KMS-11 (cell line): ENCODE results near the gene SRGAP1.

Source experiments
- H2AFZ ChIP-seq: fragments of 200-600 bp; sonication (generic); 2 replicates; pipeline ENCODE4 v1.6.1; 2016; ENCODE audit warnings: antibody characterized with exemption, mixed run types, low read depth
- H3K27ac ChIP-seq: fragments of 200-600 bp; sonication (generic); 2 replicates; pipeline ENCODE4 v1.6.1; 2016; ENCODE audit warnings: mild to moderate bottlenecking, mixed run types
- H3K27me3 ChIP-seq: fragments of 200-600 bp; sonication (generic); 2 replicates; pipeline ENCODE4 v1.6.1; 2017; ENCODE audit warnings: mild to moderate bottlenecking, low read depth, mixed run types, moderate library complexity; ENCODE audit not compliant: insufficient read depth
- H3K36me3 ChIP-seq: fragments of 200-600 bp; sonication (generic); 2 replicates; pipeline ENCODE4 v1.6.1; 2017; ENCODE audit warnings: mild to moderate bottlenecking, mixed run types; ENCODE audit not compliant: insufficient read depth
- H3K4me1 ChIP-seq: fragments of 200-600 bp; sonication (generic); 2 replicates; pipeline ENCODE4 v1.6.1; 2016; ENCODE audit warnings: mild to moderate bottlenecking, low read depth, mixed run types; ENCODE audit not compliant: poor library complexity, severe bottlenecking
- H3K4me2 ChIP-seq: fragments of 200-600 bp; sonication (generic); 2 replicates; pipeline ENCODE4 v1.7.0; 2016; ENCODE audit warnings: mild to moderate bottlenecking, mixed run types
- H3K4me3 ChIP-seq: fragments of 200-600 bp; sonication (generic); IDR thresholded peaks from 2 replicates; pipeline ENCODE4 v1.6.1; 2017; ENCODE audit warnings: low read depth, low read length, mixed read lengths; ENCODE audit not compliant: insufficient read depth
- H3K79me2 ChIP-seq: fragments of 200-600 bp; sonication (generic); 2 replicates; pipeline ENCODE4 v1.6.1; 2016; ENCODE audit warnings: low read depth, mixed run types; ENCODE audit not compliant: insufficient read depth
- H3K9ac ChIP-seq: fragments of 200-600 bp; sonication (generic); 2 replicates; pipeline ENCODE4 v1.6.1; 2016; ENCODE audit warnings: mild to moderate bottlenecking, mixed run types
- H4K20me1 ChIP-seq: fragments of 200-600 bp; sonication (generic); 2 replicates; pipeline ENCODE4 v1.6.1; 2016; ENCODE audit warnings: mild to moderate bottlenecking, mixed run types; ENCODE audit not compliant: insufficient read depth
- TF ChIP-seq, protein P1 (sequence below): fragments of 200-600 bp; sonication (generic); conservative IDR thresholded peaks from 2 replicates; pipeline ENCODE4 v1.6.1; 2017; ENCODE audit warnings: low read depth, mild to moderate bottlenecking, antibody characterized with exemption, low read length, moderate library complexity, mixed read lengths

The SRGAP1 gene

DNA sequence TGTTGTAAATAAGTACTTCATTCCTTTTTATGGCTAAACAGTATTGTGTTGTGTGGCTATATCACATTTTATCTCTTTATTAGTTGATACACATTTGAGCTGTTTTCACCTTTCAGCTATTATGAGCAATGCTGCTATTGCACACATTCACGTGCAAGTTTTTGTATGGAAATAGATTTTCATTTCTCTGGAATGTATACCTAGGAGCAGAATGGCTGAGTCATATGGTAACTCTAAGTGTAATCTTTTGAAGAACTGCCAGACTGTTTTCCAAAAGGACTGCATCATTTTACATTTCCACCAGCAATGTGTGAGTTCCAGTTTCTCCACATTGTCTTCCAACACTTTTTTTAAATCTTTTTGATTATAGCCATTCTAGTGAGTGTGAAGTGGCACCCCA is 134.0 kb downstream of the SRGAP1 start:
- H2AFZ ChIP-seq: no peak overlapping the region
- no peaks in the 10 kb centered on the region for H3K27me3 ChIP-seq
- TF ChIP-seq, protein P1, sequence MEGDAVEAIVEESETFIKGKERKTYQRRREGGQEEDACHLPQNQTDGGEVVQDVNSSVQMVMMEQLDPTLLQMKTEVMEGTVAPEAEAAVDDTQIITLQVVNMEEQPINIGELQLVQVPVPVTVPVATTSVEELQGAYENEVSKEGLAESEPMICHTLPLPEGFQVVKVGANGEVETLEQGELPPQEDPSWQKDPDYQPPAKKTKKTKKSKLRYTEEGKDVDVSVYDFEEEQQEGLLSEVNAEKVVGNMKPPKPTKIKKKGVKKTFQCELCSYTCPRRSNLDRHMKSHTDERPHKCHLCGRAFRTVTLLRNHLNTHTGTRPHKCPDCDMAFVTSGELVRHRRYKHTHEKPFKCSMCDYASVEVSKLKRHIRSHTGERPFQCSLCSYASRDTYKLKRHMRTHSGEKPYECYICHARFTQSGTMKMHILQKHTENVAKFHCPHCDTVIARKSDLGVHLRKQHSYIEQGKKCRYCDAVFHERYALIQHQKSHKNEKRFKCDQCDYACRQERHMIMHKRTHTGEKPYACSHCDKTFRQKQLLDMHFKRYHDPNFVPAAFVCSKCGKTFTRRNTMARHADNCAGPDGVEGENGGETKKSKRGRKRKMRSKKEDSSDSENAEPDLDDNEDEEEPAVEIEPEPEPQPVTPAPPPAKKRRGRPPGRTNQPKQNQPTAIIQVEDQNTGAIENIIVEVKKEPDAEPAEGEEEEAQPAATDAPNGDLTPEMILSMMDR: no peak
- H3K4me3 ChIP-seq: no peak overlapping the region
- no peaks in the 10 kb centered on the region for H3K4me1 ChIP-seq
- H3K79me2 ChIP-seq: no peaks in the 10 kb centered on the region
- no peaks in the 10 kb centered on the region for H4K20me1 ChIP-seq
- no peak overlapping the region for H3K27ac ChIP-seq
- H3K36me3 ChIP-seq: no peaks in the 10 kb centered on the region
- no peak overlapping the region for H3K9ac ChIP-seq
- no peak overlapping the region for H3K4me2 ChIP-seq

DNA sequence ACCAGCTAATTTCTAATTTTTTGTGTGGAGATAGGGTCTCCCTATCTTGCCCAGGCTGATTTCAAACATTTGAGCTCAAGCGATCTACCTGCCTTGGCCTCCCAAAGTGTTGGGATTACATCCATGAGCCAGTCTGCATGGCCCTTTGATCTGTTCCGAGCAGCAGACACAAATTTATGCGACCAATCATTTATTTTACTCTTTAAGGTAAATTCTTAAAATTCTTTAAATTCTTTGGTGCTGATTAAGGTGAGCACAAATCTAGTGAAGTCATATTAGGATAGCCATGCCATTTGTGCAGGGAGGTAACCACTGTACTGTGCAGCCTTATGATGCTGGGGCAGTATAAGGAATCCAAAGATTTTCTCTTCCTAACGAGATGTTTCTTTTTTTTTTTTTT is 135.7 kb downstream of the SRGAP1 start:
- TF ChIP-seq, protein P1: no peak
- Histone ChIP-seq H3K27ac (no peak overlapping the region), H3K4me3 (no peak overlapping the region), H3K4me1 (no peaks in the 10 kb centered on the region), H3K4me2 (no peak overlapping the region), H3K9ac (no peak overlapping the region), H3K36me3 (no peaks in the 10 kb centered on the region), H3K79me2 (no peaks in the 10 kb centered on the region), H4K20me1 (no peaks in the 10 kb centered on the region), H2AFZ (no peak overlapping the region), H3K27me3 (no peaks in the 10 kb centered on the region)

DNA sequence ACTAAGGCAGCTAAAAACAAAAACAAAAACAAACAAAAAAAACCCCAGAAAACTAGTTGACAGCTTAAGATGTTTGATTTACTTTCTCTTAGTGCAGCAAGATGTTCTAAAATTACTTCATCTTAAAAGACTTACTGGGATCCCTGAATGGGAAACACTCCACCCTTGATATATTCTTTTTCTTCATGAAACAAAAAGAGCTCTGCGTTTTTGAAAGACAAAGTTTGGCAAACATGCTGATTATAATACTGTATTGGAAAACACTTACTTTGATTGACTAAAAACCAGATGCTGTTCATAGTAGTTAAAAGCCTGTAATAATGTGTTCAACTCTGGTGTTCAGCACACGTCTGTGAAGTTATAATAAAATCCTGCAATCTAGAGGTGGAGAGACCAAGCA is 136.8 kb downstream of the SRGAP1 start:
- TF ChIP-seq, protein P1: no peak
- H3K4me1 ChIP-seq: no peaks in the 10 kb centered on the region
- no peak overlapping the region for H2AFZ ChIP-seq
- no peaks in the 10 kb centered on the region for H3K79me2 ChIP-seq
- no peaks in the 10 kb centered on the region for H3K27me3 ChIP-seq
- no peak overlapping the region for H3K9ac ChIP-seq
- H4K20me1 ChIP-seq: no peaks in the 10 kb centered on the region
- no peaks in the 10 kb centered on the region for H3K36me3 ChIP-seq
- no peak overlapping the region for H3K4me3 ChIP-seq
- H3K27ac ChIP-seq: no peak overlapping the region
- H3K4me2 ChIP-seq: no peak overlapping the region

DNA sequence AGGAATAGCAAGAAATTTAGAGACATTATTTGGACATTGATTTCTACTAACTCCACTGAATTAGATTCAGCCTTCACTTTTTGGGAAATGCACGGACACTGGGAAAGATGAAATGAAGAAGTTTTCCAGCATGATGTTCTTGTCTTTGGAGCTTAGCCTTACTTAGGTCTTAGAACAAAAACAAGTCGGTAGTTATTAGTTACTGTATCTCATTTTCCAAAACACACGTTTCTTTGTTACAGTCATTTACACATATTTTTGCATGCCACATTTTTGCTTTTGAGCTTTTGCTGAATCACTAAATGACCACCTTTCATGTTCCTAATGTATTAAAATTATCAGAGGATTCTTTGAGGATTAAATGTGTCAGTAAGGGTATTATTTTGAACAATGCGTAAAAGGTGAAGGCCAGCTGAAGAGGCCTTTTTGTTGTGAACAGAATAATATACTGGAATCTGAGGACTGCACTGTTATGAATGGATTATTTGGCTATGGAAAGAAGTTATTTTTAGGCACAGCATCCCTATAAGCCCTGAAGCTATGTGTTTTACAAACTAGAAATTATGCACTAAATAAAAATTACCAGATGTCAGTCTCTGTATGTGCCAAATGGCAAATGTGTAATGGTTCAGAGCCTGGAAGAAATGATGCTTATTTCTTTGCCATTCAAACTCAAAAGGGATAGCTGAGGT is 138.2 kb downstream of the SRGAP1 start:
- TF ChIP-seq, protein P1: no peak
- no peaks in the 10 kb centered on the region for H3K79me2 ChIP-seq
- no peaks in the 10 kb centered on the region for H4K20me1 ChIP-seq
- no peak overlapping the region for H3K27ac ChIP-seq
- H3K27me3 ChIP-seq: no peaks in the 10 kb centered on the region
- no peak overlapping the region for H2AFZ ChIP-seq
- H3K9ac ChIP-seq: no peak overlapping the region
- no peaks in the 10 kb centered on the region for H3K36me3 ChIP-seq
- no peaks in the 10 kb centered on the region for H3K4me1 ChIP-seq
- H3K4me3 ChIP-seq: no peak overlapping the region
- no peak overlapping the region for H3K4me2 ChIP-seq
